Nephron (organoid): ENCODE measurements around the gene SLC29A4.
A peak's percentile ranks its signal among the peaks of the same experiment; 100 is the strongest.

Source experiments
- H3K27ac Mint-ChIP-seq, 3 experiments: 2 replicates each; pipeline ENCODE4 v1.8.0; 2020; ENCODE audit warnings: mixed read lengths in 3 of 3, mild to moderate bottlenecking in 2 of 3, moderate library complexity in 1 of 3
- H3K27me3 Mint-ChIP-seq: 2 replicates; pipeline ENCODE4 v1.8.0; 2021; ENCODE audit warnings: low read depth, mild to moderate bottlenecking, moderate library complexity, mixed read lengths
- H3K36me3 Mint-ChIP-seq: 2 replicates; pipeline ENCODE4 v1.8.0; 2020; ENCODE audit warnings: low read depth, mixed read lengths
- H3K4me1 Mint-ChIP-seq: 2 replicates; pipeline ENCODE4 v1.8.0; 2020; ENCODE audit warnings: mixed read lengths
- H3K4me3 Mint-ChIP-seq, 3 experiments: 2 replicates each; pipeline ENCODE4 v1.8.0; 2020; ENCODE audit warnings: mild to moderate bottlenecking in 3 of 3, mixed read lengths in 3 of 3, moderate library complexity in 2 of 3
- H3K9me3 Mint-ChIP-seq: 2 replicates; pipeline ENCODE4 v1.8.0; 2020; ENCODE audit warnings: mixed read lengths
- CTCF ChIP-seq, 3 experiments: fragments of 200-600 bp; sonication (generic); IDR thresholded peaks; one replicate each; pipeline ENCODE4 v1.5.0; 2021; ENCODE audit warnings: antibody characterized with exemption in 3 of 3; ENCODE audit not compliant: unreplicated experiment in 3 of 3

Gene SLC29A4

GRCh38 chr7:5282543-5283316 lies at the start of gene SLC29A4:
TSS of gene SLC29A4 (plus strand) at chr7:5282943. CDS start at chr7:5287817, 4,874 bp downstream.
- Mint-ChIP-seq H3K27ac (no peak within 1 kb of the TSS), H3K4me3 (peak within 1 kb of the TSS; percentile 67 to 77 (median 67)), H3K36me3 (no peaks in the 10 kb centered on the region), H3K9me3 (no peaks in the 10 kb centered on the region), H3K4me1 (peaks cover 10% of the 10 kb centered on the region), H3K27me3 (peaks cover 18% of the 10 kb centered on the region)
- no peak for TF ChIP-seq CTCF (IDR thresholded peaks at IDR 0.05; ENCODE audit: unreplicated experiment in 3 of 3)

- H3K4me3 Mint-ChIP-seq: no peak overlapping the region
- no peak overlapping the region for H3K27ac Mint-ChIP-seq
- peaks cover 2% of the 10 kb centered on the region for H3K27me3 Mint-ChIP-seq
- peaks cover 6% of the 10 kb centered on the region for H3K4me1 Mint-ChIP-seq
- peaks cover 28% of the 10 kb centered on the region for H3K36me3 Mint-ChIP-seq
- H3K9me3 Mint-ChIP-seq: no peaks in the 10 kb centered on the region
- no peak for TF ChIP-seq CTCF (IDR thresholded peaks at IDR 0.05; ENCODE audit: unreplicated experiment in 3 of 3)
These were observed 47.6 kb upstream of the SLC29A4 start for GRCh38 chr7:5234852-5235831.

- H3K4me3 Mint-ChIP-seq: peak overlapping the region in 1 of 3 experiments; percentile 17
- H3K27ac Mint-ChIP-seq: peak overlapping the region; percentile 30 to 66 (median 65)
- H3K27me3 Mint-ChIP-seq: peaks cover 13% of the 10 kb centered on the region
- no peak for TF ChIP-seq CTCF (IDR thresholded peaks at IDR 0.05; ENCODE audit: unreplicated experiment in 3 of 3)
- H3K4me1 Mint-ChIP-seq: peaks cover 16% of the 10 kb centered on the region
- H3K9me3 Mint-ChIP-seq: no peaks in the 10 kb centered on the region
- H3K36me3 Mint-ChIP-seq: peaks cover 9% of the 10 kb centered on the region
These were observed 45.5 kb upstream of the SLC29A4 start for GRCh38 chr7:5237286-5237685.

- peaks cover 13% of the 10 kb centered on the region for H3K27me3 Mint-ChIP-seq
- no peak for TF ChIP-seq CTCF (IDR thresholded peaks at IDR 0.05; ENCODE audit: unreplicated experiment in 3 of 3)
- H3K4me1 Mint-ChIP-seq: peaks cover 19% of the 10 kb centered on the region
- no peaks in the 10 kb centered on the region for H3K9me3 Mint-ChIP-seq
- no peak overlapping the region for H3K4me3 Mint-ChIP-seq
- no peaks in the 10 kb centered on the region for H3K36me3 Mint-ChIP-seq
- H3K27ac Mint-ChIP-seq: no peak overlapping the region
These were observed 44.2 kb upstream of the SLC29A4 start for GRCh38 chr7:5238500-5238899.

- H3K36me3 Mint-ChIP-seq: no peaks in the 10 kb centered on the region
- no peak for TF ChIP-seq CTCF (IDR thresholded peaks at IDR 0.05; ENCODE audit: unreplicated experiment in 3 of 3)
- H3K27me3 Mint-ChIP-seq: peaks cover 13% of the 10 kb centered on the region
- no peaks in the 10 kb centered on the region for H3K9me3 Mint-ChIP-seq
- peaks cover 18% of the 10 kb centered on the region for H3K4me1 Mint-ChIP-seq
- H3K27ac Mint-ChIP-seq: no peak overlapping the region
- H3K4me3 Mint-ChIP-seq: no peak overlapping the region
These were observed 39.5 kb upstream of the SLC29A4 start for GRCh38 chr7:5243261-5243660.
